Kidney (tissue), 14 donors: ENCODE measurements around the gene HEXIM2. TPM values are rescaled to one million over a fixed set of nuclear protein-coding genes. Genes with fewer than 3 reads are reported as not detected.

Source experiments
- DNase-seq, 5 donors: peaks; one replicate each; pipeline ENCODE4 v3.0.0-alpha.2; 2013 to 2020
- FAIRE-seq: peaks from 2 replicates; lab custom pipeline; 2012; peaks lifted over from hg19 to GRCh38; lab: Jason Lieb, UNC
- H3K27ac ChIP-seq, 2 donors: one replicate each; pipeline ENCODE4 v1.7.0; 2013; ENCODE audit warnings: low read depth in 2 of 2, low read length in 2 of 2, inconsistent platforms in 1 of 2
- H3K27me3 ChIP-seq: one replicate; pipeline ENCODE4 v1.7.1; 2013; ENCODE audit warnings: low read length, inconsistent platforms; ENCODE audit not compliant: control insufficient read depth, insufficient read depth
- H3K36me3 ChIP-seq, 3 donors: one replicate each; pipeline versions ENCODE4 v1.7.0 to v1.7.1; 2013; ENCODE audit warnings: low read length in 3 of 3, control low read depth in 1 of 3, inconsistent platforms in 1 of 3; ENCODE audit not compliant: insufficient read depth in 3 of 3, control insufficient read depth in 2 of 3
- H3K4me1 ChIP-seq, 3 donors: one replicate each; pipeline versions ENCODE4 v1.7.0 to v1.7.1; 2013; ENCODE audit warnings: low read length in 3 of 3, inconsistent platforms in 1 of 3, low read depth in 1 of 3; ENCODE audit not compliant: control insufficient read depth in 2 of 3, insufficient read depth in 2 of 3
- H3K4me3 ChIP-seq, 3 donors: one replicate each; pipeline versions ENCODE4 v1.7.0 to v1.8.1; 2013; ENCODE audit warnings: low read length in 3 of 3, control low read depth in 1 of 3, inconsistent platforms in 1 of 3
- H3K9ac ChIP-seq, 3 donors: one replicate each; pipeline versions ENCODE4 v1.7.0 to v1.7.1; 2013; ENCODE audit warnings: low read length in 3 of 3, control low read depth in 1 of 3, inconsistent platforms in 1 of 3
- H3K9me3 ChIP-seq, 3 donors: one replicate each; pipeline versions ENCODE4 v1.7.0 to v1.7.1; 2013; ENCODE audit warnings: low read length in 3 of 3, control low read depth in 1 of 3, inconsistent platforms in 1 of 3; ENCODE audit not compliant: control insufficient read depth in 2 of 3, insufficient read depth in 1 of 3
- intact Hi-C: fragments of 100-400 bp; cut with DNase I; formaldehyde crosslinking; loops from one replicate; pipeline ENCODE4 v1.11.1; 2022
- polyA plus RNA-seq: library from polyadenylated mRNA; stranded (reverse); fragments of 350-450 nt; fragmentation: Illumina TruSeq; extraction: RNeasy Lipid Tissue Mini Kit (QIAGEN cat#74804); gene quantifications from one replicate; pipeline ENCODE4 v1.2.3, GENCODE V29; 2014; ENCODE audit warnings: low read depth, low replicate concordance; ENCODE audit not compliant: insufficient read depth
- total RNA-seq: library from RNA; stranded (reverse); fragmentation: NEBNext Ultra II Directional; extraction: Animal tissue kit (Norgen Biotek cat#: 25700); gene quantifications from one replicate; pipeline ENCODE4 v1.2.1, GENCODE V29; 2021
- TF ChIP-seq, protein P1 (sequence below): IDR thresholded peaks from 3 replicates; pipeline ENCODE4 v1.5.1; 2012; ENCODE audit warnings: mild to moderate bottlenecking, moderate library complexity, borderline replicate concordance; ENCODE audit not compliant: insufficient read depth; ENCODE audit errors: extremely low read depth
- donor health status: control.
- donor health status: control.
- donor health status: control.
- donor health status: control.
- donor health status: control.
- donor health status: DM: yes; HTN: yes; CAD: no.
- donor health status: Normal renal cell carcinoma (clear cell type).

HEXIM2 gene
- total and polyA plus RNA-seq, 2 donors from 2014 or later = 6.2 to 29.1 TPM

- FAIRE-seq = peak; percentile 98
- Histone ChIP-seq H3K27ac (peak within 1 kb of the TSS; percentile 79 to 85), H3K27me3 (no peaks in the 10 kb centered on the region), H3K9me3 (no peaks in the 10 kb centered on the region), H3K9ac (peak within 1 kb of the TSS; percentile 45 to 99 (median 83)), H3K4me3 (peak within 1 kb of the TSS; percentile 68 to 92 (median 88)), H3K36me3 (peaks cover 0 to 4% (median 0%) of the 10 kb centered on the region in 3 donors), H3K4me1 (peaks cover 0 to 19% (median 6%) of the 10 kb centered on the region in 3 donors)
- TF ChIP-seq, protein P1, sequence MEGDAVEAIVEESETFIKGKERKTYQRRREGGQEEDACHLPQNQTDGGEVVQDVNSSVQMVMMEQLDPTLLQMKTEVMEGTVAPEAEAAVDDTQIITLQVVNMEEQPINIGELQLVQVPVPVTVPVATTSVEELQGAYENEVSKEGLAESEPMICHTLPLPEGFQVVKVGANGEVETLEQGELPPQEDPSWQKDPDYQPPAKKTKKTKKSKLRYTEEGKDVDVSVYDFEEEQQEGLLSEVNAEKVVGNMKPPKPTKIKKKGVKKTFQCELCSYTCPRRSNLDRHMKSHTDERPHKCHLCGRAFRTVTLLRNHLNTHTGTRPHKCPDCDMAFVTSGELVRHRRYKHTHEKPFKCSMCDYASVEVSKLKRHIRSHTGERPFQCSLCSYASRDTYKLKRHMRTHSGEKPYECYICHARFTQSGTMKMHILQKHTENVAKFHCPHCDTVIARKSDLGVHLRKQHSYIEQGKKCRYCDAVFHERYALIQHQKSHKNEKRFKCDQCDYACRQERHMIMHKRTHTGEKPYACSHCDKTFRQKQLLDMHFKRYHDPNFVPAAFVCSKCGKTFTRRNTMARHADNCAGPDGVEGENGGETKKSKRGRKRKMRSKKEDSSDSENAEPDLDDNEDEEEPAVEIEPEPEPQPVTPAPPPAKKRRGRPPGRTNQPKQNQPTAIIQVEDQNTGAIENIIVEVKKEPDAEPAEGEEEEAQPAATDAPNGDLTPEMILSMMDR = peak; percentile 100
- intact Hi-C loops = loop anchor here (10.0 kb wide), 1 partner anchor 59 kb away; no protein-coding TSS in a partner anchor
- DNase-seq = peak; percentile 96 to 99 (median 97)
Observed at GRCh38 chr17:45135192-45135977, 26.3 kb upstream of the HEXIM2 start, which contains the start of gene ACBD4. Gene ACBD4 (plus strand): TSS chr17:45135687. CDS start chr17:45136145, 458 bp downstream.

DNA sequence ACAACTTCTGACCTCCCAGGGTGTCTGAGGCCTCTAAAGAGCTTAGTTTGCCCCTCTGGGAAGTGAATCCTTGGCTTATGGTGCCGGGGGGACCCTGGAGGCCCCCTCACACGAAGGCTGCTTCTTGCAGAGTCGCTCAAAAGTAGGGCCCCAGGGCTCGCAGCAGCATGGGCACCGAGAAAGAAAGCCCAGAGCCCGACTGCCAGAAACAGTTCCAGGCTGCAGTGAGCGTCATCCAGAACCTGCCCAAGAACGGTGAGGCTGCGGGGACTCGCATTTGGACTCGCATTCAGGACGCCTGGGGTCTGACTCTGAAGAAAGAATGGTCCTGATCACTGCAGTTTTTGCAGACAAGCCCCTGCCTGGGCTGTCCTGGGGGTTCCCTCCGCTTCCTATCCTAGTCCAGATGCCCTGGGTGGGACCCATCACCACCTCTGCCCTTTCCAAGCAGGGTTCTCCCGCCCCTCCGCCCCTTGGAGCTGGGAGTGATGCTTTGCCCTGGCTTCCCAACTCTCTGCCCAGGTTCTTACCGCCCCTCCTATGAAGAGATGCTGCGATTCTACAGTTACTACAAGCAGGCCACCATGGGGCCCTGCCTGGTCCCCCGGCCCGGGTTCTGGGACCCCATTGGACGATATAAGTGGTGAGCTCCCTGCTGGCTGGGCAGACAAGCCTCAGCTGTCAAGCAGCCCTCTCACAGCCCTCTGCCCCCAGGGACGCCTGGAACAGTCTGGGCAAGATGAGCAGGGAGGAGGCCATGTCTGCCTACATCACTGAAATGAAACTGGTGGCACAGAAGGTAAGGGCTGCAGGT lies 25.5 kb upstream of the HEXIM2 start:
- DNase-seq = peak in 1 of 5 donors; percentile 79
- TF ChIP-seq, protein P1 = no peak
- H3K27ac ChIP-seq = peak overlapping the region; percentile 79 to 85
- H3K9me3 ChIP-seq = no peaks in the 10 kb centered on the region
- peaks cover 0 to 19% (median 6%) of the 10 kb centered on the region in 3 donors for H3K4me1 ChIP-seq
- H3K9ac ChIP-seq = peak overlapping the region; percentile 45 to 99 (median 83)
- peaks cover 0 to 4% (median 0%) of the 10 kb centered on the region in 3 donors for H3K36me3 ChIP-seq
- intact Hi-C loops = loop anchor here (10.0 kb wide), 1 partner anchor 59 kb away; no protein-coding TSS in a partner anchor
- H3K4me3 ChIP-seq = peak overlapping the region; percentile 68 to 92 (median 88)
- H3K27me3 ChIP-seq = no peaks in the 10 kb centered on the region
- FAIRE-seq = no peak

GRCh38 chr17:45136846-45137560 lies 24.7 kb upstream of the HEXIM2 start:
- TF ChIP-seq, protein P1 = no peak
- H3K4me3 ChIP-seq = peak overlapping the region in 1 of 3 donors; percentile 92
- no peaks in the 10 kb centered on the region for H3K9me3 ChIP-seq
- DNase-seq = peak in 1 of 5 donors; percentile 65
- H3K27ac ChIP-seq = peak overlapping the region; percentile 85 to 91
- no peaks in the 10 kb centered on the region for H3K27me3 ChIP-seq
- FAIRE-seq = no peak
- intact Hi-C loops = loop anchor here (10.0 kb wide), 1 partner anchor 58 kb away; no protein-coding TSS in a partner anchor
- H3K36me3 ChIP-seq = peaks cover 0 to 4% (median 0%) of the 10 kb centered on the region in 3 donors
- H3K9ac ChIP-seq = peak overlapping the region in 1 of 3 donors; percentile 83
- H3K4me1 ChIP-seq = peaks cover 0 to 15% (median 6%) of the 10 kb centered on the region in 3 donors
